ENCODE results near the gene ZNF438.

- TF ChIP-seq CTCF (IDR thresholded peaks at IDR 0.05) (no peak), POLR2A (IDR thresholded peaks at IDR 0.05) (no peak)
These were observed 215.4 kb downstream of the ZNF438 start for GRCh38 chr10:30816159-30816819.

All from prostate gland (tissue), 2 donors.